IMR-90 (cell line): Measurements from ENCODE around the gene HCFC1.

Experiments
- ELK1 ChIP-seq: fragments of 150-350 bp; IDR thresholded peaks from 2 replicates; pipeline ENCODE4 v1.6.1; 2016; ENCODE audit warnings: low read depth, mild to moderate bottlenecking, low read length, moderate library complexity, borderline replicate concordance
- MAZ ChIP-seq: IDR thresholded peaks from 2 replicates; pipeline ENCODE4 v1.6.1; 2012; ENCODE audit warnings: low read depth, mild to moderate bottlenecking, low read length, improper control_type of control experiment, moderate library complexity, borderline replicate concordance
- POLR2A ChIP-seq: IDR thresholded peaks from 2 replicates; pipeline ENCODE4 v1.6.1; 2012; ENCODE audit warnings: mild to moderate bottlenecking, low read depth, low read length
- RAD21 ChIP-seq: IDR thresholded peaks from 2 replicates; pipeline ENCODE4 v1.6.1; 2012; ENCODE audit warnings: low read length, improper control_type of control experiment
- SMC3 ChIP-seq: fragments of 150-350 bp; IDR thresholded peaks from 2 replicates; pipeline ENCODE4 v1.6.1; 2016; ENCODE audit warnings: low read depth, mild to moderate bottlenecking, antibody characterized with exemption, low read length, moderate library complexity
- TF ChIP-seq, protein P1 (sequence below): conservative IDR thresholded peaks from 2 replicates; pipeline ENCODE4 v1.5.1; 2012; ENCODE audit warnings: mild to moderate bottlenecking, low read depth, low read length, improper control_type of control experiment
- TF ChIP-seq, protein P2 (sequence below): fragments of 150-350 bp; IDR thresholded peaks from 2 replicates; pipeline ENCODE4 v1.6.1; 2017; ENCODE audit warnings: mild to moderate bottlenecking, antibody characterized with exemption, low read length, low read depth

GRCh38 chrX:153967536-153968224 lies 3.9 kb downstream of the HCFC1 start:
- TF ChIP-seq, protein P1, sequence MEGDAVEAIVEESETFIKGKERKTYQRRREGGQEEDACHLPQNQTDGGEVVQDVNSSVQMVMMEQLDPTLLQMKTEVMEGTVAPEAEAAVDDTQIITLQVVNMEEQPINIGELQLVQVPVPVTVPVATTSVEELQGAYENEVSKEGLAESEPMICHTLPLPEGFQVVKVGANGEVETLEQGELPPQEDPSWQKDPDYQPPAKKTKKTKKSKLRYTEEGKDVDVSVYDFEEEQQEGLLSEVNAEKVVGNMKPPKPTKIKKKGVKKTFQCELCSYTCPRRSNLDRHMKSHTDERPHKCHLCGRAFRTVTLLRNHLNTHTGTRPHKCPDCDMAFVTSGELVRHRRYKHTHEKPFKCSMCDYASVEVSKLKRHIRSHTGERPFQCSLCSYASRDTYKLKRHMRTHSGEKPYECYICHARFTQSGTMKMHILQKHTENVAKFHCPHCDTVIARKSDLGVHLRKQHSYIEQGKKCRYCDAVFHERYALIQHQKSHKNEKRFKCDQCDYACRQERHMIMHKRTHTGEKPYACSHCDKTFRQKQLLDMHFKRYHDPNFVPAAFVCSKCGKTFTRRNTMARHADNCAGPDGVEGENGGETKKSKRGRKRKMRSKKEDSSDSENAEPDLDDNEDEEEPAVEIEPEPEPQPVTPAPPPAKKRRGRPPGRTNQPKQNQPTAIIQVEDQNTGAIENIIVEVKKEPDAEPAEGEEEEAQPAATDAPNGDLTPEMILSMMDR = no peak
- TF ChIP-seq ELK1 (no peak), POLR2A (no peak), RAD21 (no peak), MAZ (no peak), SMC3 (no peak)
- TF ChIP-seq, protein P2, sequence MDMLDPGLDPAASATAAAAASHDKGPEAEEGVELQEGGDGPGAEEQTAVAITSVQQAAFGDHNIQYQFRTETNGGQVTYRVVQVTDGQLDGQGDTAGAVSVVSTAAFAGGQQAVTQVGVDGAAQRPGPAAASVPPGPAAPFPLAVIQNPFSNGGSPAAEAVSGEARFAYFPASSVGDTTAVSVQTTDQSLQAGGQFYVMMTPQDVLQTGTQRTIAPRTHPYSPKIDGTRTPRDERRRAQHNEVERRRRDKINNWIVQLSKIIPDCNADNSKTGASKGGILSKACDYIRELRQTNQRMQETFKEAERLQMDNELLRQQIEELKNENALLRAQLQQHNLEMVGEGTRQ = no peak
